Fibroblast of pulmonary artery (primary cell): ENCODE results near the gene SULT4A1.
A peak's percentile ranks its signal among the peaks of the same experiment; 100 is the strongest.

Source experiments
- DNase-seq: peaks from one replicate; pipeline ENCODE4 v3.0.0-alpha.2; 2010; ENCODE audit warnings: low read depth
- H3K4me3 ChIP-seq: replicated peaks from 2 replicates; pipeline ENCODE4 v1.5.1; 2011; ENCODE audit warnings: low read depth, mild to moderate bottlenecking, control low read depth, low read length, moderate library complexity
- TF ChIP-seq, protein P1 (sequence below): IDR thresholded peaks from 2 replicates; pipeline ENCODE4 v1.5.1; 2011; ENCODE audit warnings: mild to moderate bottlenecking, control low read depth, low read length, inconsistent platforms; ENCODE audit errors: missing control alignments

The SULT4A1 gene

GRCh38 chr22:43802897-43803495 lies 59.3 kb downstream of the SULT4A1 start:
- TF ChIP-seq, protein P1, sequence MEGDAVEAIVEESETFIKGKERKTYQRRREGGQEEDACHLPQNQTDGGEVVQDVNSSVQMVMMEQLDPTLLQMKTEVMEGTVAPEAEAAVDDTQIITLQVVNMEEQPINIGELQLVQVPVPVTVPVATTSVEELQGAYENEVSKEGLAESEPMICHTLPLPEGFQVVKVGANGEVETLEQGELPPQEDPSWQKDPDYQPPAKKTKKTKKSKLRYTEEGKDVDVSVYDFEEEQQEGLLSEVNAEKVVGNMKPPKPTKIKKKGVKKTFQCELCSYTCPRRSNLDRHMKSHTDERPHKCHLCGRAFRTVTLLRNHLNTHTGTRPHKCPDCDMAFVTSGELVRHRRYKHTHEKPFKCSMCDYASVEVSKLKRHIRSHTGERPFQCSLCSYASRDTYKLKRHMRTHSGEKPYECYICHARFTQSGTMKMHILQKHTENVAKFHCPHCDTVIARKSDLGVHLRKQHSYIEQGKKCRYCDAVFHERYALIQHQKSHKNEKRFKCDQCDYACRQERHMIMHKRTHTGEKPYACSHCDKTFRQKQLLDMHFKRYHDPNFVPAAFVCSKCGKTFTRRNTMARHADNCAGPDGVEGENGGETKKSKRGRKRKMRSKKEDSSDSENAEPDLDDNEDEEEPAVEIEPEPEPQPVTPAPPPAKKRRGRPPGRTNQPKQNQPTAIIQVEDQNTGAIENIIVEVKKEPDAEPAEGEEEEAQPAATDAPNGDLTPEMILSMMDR = no peak
- no peak for DNase-seq
- no peak overlapping the region for H3K4me3 ChIP-seq

GRCh38 chr22:43800970-43801369 lies 61.3 kb downstream of the SULT4A1 start:
- TF ChIP-seq, protein P1 = no peak
- DNase-seq = no peak
- no peak overlapping the region for H3K4me3 ChIP-seq

DNA sequence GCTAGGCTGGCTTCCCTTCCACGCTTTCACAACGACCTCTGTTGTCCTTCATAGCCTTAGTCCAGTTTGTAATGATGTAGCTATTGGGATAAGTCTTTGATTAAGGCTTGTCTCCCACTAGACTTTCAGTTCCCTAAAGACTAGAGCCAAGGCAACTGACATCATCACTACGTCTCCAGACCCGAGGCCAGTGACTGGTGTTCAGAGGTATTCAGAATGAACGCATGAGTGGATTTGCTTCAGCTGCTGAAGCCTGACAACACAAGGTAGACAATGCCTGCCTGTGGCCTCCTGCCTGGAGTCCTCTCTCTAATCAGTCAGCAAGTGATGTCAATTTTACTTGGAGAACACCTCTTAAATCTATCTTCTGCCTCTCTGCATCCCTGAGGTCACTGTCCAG lies 63.8 kb downstream of the SULT4A1 start:
- H3K4me3 ChIP-seq = no peak overlapping the region
- no peak for DNase-seq
- TF ChIP-seq, protein P1 = no peak

- TF ChIP-seq, protein P1 = peak; percentile 69
- H3K4me3 ChIP-seq = no peak overlapping the region
- peak; percentile 80 for DNase-seq
These were observed 65.7 kb downstream of the SULT4A1 start for GRCh38 chr22:43796567-43796966.

- no peak overlapping the region for H3K4me3 ChIP-seq
- TF ChIP-seq, protein P1 = no peak
These were observed 67.0 kb downstream of the SULT4A1 start for GRCh38 chr22:43795320-43795719.

DNA sequence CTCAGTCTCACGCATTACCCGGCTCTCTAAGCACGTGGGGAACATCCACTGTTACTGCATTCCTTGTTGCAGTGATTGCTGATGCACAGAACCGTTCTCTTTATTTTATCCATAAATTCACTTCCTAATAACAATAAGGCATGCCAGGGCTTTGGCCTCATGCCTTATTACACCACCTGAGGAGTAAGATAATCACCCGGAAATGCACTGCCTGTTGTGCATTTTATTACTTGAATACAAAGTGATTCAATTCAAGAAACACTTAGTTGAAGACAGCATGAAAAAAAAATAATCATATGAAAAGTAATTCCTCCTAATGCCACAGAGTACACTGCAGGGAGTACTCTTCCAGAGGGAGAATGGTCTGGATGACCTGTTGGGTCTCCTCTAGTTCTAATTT lies 69.4 kb downstream of the SULT4A1 start:
- no peak overlapping the region for H3K4me3 ChIP-seq
- TF ChIP-seq, protein P1 = no peak
- DNase-seq = no peak

More at GRCh38 chr22:43795320-43795719, 67.0 kb downstream of the SULT4A1 start:
- DNase-seq = no peak

DNA sequence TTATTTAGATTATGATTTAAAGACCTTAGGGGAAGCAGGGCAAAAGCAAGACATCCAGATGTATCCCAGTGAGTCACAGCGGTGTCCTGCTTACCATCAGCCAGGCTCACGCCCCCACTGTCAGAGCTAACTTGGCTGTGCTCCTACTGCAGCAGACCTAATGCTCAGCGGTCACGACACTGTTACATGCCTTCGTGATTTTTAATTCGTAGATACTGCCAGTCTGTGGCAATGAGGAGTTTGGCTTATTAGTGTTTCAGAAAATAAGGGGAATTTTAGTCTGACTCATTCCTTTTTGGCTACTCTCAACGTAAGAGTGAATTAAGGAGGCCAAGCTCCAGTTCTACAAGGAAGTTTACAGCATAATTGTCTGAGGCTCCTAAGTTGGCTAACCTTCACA lies 72.9 kb downstream of the SULT4A1 start:
- TF ChIP-seq, protein P1 = no peak
- DNase-seq = peak; percentile 96
- H3K4me3 ChIP-seq = no peak overlapping the region
